ENCODE data around the gene TYRO3.

DNA sequence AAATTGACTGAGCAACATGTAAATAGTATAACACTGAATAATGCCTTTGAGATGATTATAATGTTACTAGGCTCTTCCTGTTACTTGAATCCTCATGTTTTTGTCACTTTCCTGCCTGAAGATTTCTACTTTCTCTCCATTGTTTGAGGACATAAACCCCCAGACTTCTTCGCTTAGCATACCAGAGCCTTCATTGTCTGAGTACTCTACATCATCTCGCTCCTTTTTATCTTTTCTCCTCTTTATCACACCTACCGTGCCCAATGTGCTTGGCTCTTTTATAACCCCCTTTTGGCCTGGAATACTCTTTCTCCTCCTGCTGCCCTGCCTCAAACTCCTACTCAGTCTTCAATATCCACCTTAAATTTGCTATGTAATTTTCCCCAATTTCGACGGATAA lies 70.9 kb downstream of the TYRO3 start:
- no peak for TF ChIP-seq TEAD4 (IDR thresholded peaks at IDR 0.05; ENCODE audit: borderline replicate concordance, insufficient read depth)
- no peak for TF ChIP-seq RAD21 (IDR thresholded peaks at IDR 0.05; ENCODE audit: low read length)
- no peak for TF ChIP-seq CTCF (IDR thresholded peaks at IDR 0.05)
- no peak for TF ChIP-seq GABPA (IDR thresholded peaks at IDR 0.05; ENCODE audit: low read depth)
- no peak for TF ChIP-seq TAF1 (IDR thresholded peaks at IDR 0.05; ENCODE audit: borderline replicate concordance, low read depth, low read length)
